GM04504 (cell line): ENCODE measurements around the gene RAB11FIP3.
A peak's percentile ranks its signal among the peaks of the same experiment; 100 is the strongest.
"Not testable (repeated sequence)": the region's sequence is repeated elsewhere in the genome, so short reads cannot be mapped to it uniquely, and the experiment has no call there.

ENCODE experiments used
- DNase-seq: peaks from one replicate; pipeline ENCODE4 v3.0.0-alpha.2; 2012; ENCODE audit warnings: low read depth

The RAB11FIP3 gene

DNA sequence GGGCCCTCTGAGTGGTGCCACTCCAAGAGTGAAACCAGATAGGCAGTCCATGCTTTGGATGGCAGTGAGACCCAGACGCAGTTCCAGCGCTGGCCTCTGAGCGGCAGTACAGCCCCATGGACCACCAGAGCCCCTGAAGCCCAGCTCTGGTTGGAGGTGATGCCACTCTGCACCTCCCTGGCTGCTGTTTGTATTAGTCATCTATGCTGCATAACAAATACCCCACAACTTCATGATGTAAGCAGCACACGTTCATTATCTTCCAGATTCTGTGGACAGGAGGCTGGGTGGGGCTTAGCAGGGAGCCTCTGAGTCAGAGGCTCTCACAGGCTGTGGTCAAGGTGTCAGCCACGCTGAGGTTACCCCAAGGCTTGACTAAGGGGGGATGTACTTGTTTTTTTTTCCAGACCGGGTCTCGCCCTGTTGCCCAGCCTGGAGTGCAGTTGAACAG, 33.5 kb upstream of the RAB11FIP3 start:
- no peak for DNase-seq

DNA sequence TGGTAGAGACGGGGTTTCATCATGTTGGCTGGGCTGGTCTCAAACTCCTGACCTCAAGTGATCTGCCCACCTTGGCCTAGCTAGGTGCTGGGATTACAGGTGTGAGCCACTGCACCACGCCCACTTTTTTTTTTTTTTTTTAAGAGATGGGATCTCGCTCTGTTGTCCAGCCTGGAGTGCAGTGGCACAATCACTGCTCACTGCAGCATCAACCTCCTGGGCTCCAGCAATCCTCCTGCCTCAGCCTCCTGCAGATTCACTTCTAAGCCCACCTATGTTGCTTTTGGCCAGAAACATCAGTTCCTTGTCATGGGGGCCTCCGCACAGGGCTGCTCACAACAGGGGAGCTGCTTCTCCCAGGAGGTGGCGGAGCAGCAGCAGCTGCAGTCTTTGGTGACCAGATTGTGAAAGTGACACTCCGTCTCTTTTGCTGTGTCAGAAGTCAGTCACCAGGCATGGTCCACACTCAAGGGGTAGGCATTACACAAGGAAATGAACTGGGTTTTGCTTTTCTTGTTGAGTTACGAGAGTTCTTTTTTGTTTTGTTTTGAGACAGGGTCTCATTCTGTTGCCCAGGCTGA, 32.9 kb upstream of the RAB11FIP3 start:
- no peak for DNase-seq

DNA sequence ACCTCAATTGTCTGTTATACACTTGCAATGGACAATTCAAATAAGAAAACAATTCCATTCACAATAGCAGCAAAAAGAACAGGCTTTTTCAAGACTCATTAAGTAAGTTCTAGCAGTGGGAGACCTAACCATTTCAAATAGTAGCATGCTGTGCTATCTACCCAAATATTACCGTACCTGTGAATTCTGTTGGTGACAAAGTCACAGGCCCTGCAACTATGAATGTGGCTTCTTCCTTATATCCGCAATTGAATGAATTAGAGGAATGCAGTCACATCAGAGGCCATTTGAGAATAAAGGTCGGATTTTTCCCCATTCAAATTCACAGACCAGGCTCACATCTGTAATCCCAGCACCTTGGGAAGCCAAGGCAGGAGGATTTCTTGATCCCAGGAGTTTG, 29.2 kb upstream of the RAB11FIP3 start:
- no peak for DNase-seq

DNA sequence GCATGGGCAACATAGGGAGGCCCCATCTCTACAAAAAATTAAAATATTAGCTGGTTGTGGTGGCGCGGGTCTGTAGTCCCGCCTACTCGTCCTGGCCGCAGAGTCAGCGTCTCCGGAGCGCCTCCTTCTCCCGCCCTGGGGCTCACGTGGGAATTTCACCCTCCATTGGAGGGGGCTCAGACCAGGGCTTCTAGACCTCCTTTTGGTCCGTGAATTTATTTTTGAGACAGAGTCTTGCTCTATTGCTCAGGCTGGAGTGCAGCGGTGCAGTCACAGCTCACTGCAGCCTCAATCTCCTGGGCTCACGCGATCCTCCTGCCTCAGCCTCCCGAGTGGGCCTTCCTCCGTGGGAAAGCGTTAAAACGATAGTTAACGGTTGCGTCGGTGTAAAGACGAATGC, 28.8 kb upstream of the RAB11FIP3 start:
- DNase-seq = no peak

DNA sequence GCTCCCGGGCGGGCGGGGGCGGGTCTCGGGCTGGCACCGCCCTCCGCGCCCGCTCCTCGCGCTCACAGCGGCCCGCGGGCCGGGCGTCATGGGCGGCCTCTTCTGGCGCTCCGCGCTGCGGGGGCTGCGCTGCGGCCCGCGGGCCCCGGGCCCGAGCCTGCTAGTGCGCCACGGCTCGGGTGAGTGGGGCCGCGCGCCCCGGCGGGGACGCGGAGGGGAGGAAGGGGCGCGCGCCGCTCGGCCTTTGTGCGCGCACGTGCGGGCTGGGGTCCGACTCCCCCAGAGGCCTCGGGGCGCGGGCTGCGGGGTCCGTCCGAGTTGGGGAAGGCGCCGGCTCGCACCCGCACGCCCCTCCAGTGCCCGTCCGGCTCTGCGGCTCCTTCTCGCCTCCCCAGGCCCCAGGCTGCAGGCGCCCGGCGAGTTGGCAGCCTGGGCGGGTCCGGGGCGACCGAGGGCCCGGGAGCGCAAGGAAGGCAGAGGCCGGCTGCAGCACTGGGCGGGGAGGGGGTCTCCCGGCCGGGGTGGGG, 28.3 kb upstream of the RAB11FIP3 start, which contains the start of gene NME4:
Gene NME4 (plus strand): TSS at position 65 of the 527 bp plus-strand sequence. CDS start 24 bp downstream, at position 89.
- no peak for DNase-seq

DNA sequence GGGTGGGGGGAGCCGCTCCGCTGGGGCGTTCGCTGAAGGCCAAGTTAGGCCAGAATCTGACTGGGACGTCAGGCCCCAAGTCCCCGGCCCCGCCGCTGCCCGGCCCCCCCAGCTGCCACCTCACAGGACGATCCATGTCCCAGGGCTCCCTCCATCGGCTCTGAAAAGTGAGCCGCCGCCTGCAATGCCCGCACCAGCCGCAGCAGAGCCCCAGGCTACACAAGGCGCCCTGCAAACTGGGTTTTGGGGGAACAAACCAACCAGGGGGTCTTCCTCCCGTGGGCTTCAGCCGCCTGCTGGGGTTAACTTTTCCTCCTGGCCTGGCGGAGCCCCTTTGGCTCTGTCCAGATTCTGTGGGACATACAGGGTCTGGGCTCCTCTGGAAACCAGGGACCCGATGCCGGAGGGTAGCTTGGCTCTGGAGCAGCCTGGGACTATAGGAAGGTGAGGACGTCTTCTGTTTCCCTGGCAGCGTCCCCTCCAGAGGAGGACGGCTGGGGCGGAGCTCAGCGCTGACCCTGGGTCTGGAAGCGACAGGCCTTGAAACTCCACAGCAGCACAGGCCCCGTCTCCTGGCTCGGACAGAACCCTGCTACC, 27.6 kb upstream of the RAB11FIP3 start:
- DNase-seq = peak; percentile 55

DNA sequence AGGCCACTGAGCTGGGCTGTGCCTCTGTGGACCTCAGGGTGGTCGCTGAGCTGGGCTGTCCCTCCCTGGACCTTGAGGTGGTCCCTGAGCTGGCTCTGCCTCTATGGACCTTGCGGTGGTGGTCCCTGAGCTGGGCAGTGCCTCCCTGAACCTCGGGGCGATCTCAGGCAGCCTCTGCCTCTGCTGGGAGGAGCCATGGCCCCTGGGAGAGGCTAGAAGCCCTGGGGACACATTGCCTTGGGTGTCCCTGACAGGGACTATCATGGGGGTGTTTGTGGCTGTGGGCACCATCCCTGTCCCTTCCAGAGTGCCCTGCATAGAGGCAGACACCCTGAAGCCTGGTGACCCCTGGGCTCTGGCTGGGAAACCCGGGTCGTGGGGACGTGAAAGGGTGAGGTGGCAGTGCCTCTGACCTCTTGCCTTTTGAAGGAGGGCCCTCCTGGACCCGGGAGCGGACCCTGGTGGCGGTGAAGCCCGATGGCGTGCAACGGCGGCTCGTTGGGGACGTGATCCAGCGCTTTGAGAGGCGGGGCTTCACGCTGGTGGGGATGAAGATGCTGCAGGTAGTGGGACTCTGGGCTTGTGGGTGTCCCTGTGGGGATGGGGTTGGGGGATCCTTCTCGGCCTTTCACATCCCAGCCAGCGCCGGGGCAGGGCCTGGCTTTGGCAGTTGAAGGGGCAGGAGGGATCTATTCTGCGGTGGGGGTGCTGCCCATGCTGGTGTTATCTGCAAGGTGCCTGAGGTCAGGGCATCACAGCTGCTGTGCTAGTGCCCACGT, 26.7 kb upstream of the RAB11FIP3 start:
- DNase-seq = no peak

DNA sequence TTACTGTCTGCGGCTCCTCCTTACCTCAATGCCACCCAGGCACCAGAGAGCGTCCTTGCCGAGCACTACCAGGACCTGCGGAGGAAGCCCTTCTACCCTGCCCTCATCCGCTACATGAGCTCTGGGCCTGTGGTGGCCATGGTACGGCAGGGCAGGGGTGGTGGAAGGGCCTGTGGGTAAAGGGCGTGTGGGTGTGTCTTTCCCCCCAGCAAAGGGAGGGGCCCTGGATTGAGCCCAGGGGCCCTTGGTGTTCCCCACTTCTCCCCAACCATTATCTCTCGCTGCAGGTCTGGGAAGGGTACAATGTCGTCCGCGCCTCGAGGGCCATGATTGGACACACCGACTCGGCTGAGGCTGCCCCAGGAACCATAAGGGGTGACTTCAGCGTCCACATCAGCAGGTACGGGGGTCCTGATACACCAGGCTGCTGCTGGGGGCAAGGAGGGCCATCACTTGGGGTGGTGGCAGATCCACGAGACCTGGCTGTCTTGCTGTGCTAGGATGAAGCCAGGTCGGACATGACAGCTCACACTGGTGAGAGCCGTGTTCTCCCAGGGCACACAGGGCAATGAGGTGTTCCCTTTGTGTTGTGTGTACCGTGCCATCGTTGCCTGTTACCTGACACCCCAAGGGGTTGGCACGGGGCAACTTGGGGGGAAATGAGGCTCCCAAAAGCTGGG, 26.0 kb upstream of the RAB11FIP3 start:
- no peak for DNase-seq

DNA sequence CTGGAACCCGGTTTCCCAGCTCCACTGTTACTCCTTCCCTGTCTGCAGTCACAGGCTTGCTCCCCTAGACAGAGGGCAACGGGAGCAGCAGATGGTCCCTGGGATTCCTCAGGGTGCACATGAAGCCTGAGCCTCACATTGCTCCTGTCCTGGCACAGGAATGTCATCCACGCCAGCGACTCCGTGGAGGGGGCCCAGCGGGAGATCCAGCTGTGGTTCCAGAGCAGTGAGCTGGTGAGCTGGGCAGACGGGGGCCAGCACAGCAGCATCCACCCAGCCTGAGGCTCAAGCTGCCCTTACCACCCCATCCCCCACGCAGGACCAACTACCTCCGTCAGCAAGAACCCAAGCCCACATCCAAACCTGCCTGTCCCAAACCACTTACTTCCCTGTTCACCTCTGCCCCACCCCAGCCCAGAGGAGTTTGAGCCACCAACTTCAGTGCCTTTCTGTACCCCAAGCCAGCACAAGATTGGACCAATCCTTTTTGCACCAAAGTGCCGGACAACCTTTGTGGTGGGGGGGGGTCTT, 25.3 kb upstream of the RAB11FIP3 start:
- DNase-seq = no peak

DNA sequence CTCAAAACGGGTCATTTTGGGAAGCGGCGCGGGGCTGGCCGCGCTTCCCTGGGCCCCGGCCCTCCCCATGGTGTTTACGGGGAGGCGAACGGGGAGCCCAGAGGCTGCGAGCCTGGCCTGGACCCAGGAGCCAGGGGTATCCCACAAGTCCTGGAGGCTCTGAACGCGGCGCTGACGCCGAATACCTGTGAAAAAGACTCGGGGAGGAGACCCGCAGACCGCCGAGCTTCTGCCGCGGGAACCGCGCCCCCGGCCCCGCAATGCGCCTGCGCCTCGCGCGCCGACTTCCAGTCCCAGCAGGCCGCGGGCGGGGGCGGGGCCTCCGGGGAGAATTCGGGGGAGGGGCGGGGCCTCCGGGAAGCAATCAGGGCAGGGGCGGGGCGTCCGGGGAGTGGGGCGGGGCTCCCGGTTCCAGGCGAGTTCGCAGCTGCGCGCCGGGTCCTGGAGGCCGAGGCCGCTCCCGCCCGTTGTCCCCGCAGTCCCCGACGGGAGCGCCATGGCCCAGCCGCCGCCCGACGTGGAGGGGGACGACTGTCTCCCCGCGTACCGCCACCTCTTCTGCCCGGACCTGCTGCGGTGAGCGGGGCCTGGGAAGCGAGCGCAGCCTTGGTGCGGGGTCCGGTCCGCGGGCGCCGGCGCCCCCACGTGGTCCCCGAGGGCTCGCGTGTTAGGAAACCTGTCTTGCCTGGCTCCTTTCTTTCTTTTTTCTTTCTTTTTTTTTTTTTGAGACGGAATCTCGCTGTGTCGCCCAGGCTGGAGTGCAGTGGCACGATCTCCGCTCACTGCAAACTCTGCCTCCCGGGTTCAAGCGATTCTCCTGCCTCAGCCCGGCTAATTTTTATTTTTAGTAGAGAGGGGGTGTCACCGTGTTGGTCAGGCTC, 23.7 kb upstream of the RAB11FIP3 start, which contains the start of gene DECR2:
Gene DECR2 (plus strand): TSS at position 418 of the 881 bp plus-strand sequence. CDS start 79 bp downstream, at position 497.
- DNase-seq = peak; percentile 77

DNA sequence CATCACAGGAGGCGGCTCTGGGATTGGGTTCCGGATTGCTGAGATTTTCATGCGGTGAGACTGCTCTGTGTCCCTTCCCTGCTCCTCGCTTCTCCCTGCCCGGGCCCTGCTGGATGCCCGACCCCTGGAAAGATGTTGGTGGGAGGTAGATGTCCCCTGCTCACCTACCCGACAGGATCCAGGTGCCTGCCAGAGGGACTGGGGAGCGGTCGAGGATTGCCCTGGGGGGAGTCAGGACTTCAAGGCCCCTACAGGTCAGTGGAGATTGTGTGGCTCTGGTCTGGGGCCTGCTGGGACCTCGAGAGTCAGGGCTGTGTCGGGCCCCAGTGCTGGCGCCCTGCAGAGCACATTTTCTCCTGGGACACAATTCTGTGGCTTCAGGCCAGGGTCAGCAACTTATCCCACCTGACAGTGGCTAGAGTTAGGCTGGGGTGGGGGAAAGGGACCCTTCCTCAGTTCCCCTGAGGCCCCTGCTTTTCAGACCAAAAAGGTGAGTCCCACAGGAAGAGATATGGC, 20.4 kb upstream of the RAB11FIP3 start:
- no peak for DNase-seq

DNA sequence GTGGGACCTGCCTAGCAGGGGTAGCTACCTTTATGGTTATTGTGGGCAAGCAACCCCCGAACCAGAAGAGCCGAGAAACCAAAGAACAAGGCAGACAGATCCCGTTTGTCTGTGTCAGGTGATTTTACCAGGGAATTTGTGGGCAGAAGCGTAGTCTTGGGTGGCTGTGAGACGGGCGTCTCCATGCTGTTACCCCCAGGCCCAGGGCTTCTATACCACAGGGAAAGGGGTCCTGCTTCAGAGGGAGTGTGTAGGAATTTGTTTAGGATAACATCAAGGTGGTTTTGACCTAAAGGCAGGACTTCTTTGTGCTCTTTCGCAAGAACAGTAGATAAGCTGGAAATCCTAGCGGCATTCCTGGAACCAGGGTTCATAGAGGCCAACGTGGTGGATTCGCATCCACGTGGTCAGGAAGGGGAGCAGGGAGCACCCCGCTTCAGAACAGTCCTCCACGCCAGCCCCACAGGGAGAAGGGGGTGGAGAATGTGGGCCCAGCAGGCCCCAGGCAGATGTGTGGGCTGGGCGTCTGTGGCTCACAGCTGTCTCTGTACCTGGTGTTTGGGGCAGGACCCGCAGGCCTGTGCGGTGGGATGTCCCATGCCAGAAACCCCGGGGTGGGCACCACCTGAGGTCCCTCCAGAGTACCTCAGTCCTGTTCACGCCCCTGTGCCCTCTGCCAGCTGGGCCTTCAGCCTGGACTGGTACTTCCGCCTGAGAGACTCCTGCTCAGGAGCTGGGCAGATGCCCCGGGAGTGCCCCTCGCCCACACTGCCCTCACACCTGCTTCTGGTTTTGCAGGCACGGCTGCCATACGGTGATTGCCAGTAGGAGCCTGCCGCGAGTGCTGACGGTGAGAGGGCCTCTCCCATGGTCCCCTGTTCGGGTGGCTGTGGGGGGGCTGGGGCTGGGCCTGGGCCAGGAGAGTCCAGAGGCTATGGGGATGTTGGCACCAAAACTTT, 19.6 kb upstream of the RAB11FIP3 start:
- no peak for DNase-seq

DNA sequence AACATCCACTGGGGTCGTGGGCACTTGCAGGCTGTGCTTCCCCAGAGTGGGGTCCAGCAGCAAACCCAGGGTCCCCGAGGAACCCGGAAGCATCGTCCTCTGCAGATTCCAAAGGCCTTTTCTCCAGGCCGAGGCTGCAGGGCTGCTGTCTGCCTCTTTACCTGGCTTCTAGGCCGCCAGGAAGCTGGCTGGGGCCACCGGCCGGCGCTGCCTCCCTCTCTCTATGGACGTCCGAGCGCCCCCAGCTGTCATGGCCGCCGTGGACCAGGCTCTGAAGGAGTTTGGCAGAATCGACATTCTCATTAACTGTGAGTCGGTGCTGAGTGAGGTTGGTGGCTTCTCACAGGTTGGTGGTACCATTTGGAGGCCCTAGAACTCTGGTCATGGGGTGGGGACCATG, 18.2 kb upstream of the RAB11FIP3 start:
- no peak for DNase-seq

DNA sequence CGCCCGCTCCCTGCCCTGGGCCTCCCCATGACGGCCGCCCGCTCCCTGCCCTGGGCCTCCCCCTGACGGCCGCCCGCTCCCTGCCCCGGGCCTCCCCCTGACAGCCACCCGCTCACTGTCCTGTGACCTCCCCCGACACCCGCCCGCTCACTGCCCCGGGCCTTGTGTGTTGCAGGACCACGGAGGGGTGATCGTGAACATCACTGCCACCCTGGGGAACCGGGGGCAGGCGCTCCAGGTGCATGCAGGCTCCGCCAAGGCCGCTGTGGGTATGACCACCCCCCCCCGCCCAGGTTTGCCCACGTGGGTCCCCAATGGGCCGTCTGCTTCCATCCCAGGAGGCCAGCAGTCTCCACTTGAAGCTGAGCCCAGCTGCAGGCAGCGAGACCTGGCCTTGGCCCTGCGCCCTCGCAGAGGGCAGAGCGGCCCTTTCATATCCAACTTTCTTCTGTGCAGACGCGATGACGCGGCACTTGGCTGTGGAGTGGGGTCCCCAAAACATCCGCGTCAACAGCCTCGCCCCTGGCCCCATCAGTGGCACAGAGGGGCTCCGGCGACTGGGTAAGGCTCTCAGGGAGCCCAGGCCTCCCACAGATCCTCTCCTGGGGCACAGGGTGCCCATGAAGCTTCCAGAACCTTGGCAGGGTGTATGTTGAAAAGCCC, 14.8 kb upstream of the RAB11FIP3 start:
- DNase-seq = no peak

DNA sequence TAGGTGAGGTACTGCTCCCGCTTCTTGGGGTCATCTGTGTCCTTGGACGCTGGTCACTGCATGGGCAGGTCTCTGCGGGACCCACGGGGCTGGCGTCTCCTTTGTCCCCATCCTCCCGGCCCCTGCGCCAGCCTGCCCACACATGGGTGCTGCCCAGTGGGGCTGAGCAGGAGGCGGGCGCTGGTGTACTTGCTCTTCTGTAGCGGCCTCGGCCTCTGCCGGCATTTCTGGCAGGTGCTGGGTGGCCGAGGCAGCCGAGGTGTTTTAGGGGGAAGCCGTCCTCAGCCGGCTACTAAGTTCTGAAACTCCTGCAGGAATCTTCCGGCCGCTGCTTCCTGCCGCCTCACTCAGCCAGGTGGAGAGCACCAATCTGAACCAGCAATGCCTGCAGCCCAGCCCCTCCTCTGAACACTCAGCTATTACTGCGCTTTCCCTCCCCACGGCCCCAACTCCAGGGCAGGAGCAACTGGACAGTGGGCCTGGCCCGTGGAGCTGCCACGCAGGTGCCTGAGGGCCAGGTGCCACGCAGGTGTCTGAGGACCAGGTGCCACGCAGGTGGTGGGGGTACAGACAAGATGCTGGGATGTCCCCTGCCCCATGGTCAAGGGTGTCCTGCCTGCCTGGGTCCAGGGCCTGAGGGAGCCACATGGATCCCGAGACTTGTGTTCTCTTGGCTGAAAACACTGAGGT, 13.7 kb upstream of the RAB11FIP3 start:
- no peak for DNase-seq

DNA sequence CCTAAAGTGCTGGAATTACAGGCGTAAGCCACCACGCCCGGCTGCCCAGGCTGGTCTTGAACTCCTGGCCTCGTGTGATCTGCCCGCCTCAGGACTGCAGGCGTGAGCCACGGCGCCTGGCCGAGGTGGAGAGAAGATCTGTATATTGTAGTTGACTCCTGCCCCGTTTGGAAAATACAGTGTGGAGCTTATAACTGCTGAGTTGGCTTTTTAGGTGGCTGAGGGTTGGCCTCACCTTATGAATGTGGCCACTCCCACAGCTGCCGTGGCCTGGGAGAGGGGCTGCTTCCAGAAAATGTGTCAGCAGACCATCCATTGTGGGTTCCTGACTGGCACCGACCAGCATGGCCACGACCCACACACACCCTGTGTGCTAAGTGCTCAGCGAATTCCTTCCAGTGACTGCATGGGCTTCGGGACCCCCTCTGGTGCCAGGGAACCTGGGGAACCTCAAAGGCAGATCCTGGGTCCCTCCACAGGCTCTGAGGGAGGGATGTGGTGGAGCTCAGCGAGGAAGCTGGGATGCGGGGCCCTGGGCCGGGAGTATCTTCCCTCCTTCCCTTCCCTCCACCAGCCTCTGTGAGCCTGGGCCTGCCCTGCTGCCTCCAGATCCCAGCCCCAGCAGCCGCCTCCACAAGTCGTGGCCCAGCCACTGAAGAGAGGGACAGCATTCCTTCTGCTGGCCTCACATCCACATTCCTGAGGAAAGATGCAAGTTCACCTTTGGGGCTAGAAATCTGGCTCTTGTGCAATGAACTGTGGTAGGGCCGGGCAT, 10.9 kb upstream of the RAB11FIP3 start:
- no peak for DNase-seq

DNA sequence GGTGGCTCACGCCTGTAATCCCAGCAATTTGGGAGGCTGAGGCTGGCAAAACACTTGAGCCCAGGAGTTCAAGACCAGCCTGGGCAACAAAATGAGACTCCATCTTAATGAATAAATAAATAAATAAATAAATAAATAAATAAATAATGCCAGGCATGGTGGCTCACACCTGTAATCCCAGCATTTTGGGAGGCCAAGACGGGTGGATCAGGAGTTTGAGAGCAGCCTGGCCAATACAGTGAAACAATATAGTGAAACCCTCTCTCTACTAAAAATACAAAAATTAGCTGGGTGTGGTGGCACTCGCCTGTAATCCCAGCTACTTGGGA, 10.3 kb upstream of the RAB11FIP3 start:
- not testable (repeated sequence) for DNase-seq

DNA sequence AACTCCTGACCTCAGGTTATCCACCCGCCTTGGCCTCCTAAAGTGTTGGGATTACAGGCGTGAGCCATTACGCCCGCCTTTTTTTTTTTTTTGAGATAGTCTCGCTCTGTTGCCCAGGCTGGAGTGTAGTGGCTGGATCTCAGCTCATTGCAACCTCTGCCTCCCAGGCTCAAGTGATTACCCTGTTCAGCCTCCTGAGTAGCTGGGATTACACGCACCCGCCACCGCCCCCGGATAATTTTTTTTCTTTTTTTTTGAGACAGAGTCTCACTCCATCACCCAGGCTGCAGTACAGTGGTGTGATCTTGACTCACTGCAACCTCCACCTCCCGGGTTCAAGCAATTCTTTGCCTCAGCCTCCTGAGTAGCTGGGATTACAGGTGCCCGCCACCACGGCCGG, 3.3 kb upstream of the RAB11FIP3 start:
- DNase-seq = not testable (repeated sequence)
